ENCODE measurements around the gene MAGI1.
"Not testable (repeated sequence)": the region's sequence is repeated elsewhere in the genome, so short reads cannot be mapped to it uniquely, and the experiment has no call there.

MAGI1 gene

GRCh38 chr3:65733459-65733858, 305.3 kb downstream of the MAGI1 start:
- no peak for DNase-seq

GRCh38 chr3:65732051-65732935, 306.4 kb downstream of the MAGI1 start:
- peak; percentile 38 for DNase-seq

GRCh38 chr3:65730449-65730848, 308.3 kb downstream of the MAGI1 start:
- no peak for DNase-seq

DNA sequence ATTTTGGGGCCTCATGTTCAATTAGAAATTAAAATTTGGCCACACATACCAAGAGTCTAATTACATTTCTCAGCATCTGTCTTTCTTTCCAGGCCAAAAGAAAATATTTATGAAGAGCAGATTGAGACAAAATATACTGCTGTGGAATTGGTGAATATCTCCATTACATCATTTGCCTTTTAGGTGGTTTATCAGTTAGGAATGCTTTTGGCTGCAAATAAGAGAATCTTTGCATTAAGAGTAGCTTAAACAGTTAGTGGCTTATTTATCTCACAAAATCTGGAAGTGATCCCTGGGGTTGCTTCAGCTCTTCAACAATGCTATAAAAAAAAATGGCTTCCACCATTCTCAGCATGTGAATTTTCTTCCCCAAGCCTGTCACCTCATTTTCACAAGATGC, 308.7 kb downstream of the MAGI1 start:
- DNase-seq: no peak

DNA sequence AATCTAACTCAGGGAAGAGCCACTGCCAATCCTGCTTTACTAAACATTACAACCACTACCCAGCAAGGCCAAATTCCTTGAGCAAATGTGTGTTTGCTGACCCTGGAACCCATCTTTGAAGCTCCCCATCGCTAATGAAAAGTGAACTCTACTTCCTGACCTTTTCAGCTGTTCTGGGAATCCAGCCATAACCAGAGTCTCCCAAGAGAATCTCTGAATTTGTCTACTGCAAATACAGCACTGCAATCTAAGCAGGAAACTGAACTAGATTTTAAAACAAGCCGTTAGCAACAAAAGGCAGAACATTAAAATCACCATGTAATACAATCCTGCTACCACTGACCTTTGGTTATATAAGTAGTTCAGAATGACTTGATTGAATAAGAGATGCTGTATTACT, 309.2 kb downstream of the MAGI1 start:
- DNase-seq: no peak

- no peak for DNase-seq
Measured at GRCh38 chr3:65728138-65728537, 310.6 kb downstream of the MAGI1 start.

DNA sequence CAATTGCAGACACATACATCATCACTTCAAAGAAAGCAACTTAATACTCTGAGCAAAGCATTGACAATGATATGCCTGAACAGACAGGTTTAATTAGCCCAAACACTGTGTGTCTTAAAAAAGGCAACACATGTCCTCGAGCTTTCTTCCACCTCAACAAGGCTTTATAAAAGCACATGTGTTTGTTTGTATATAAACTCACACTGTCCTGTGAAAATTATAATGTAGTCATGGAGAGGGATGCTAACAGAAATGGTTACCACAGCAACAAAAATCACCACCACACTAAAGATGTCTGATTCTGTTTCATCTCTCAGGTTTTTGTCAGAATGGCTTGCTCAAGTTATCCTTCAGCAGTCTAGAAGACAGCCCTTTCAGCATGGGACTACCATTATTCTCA, 314.7 kb downstream of the MAGI1 start:
- DNase-seq: no peak

GRCh38 chr3:65723011-65723410, 315.7 kb downstream of the MAGI1 start:
- no peak for DNase-seq

GRCh38 chr3:65720989-65721737, 317.6 kb downstream of the MAGI1 start:
- no peak for DNase-seq

GRCh38 chr3:65719639-65720038, 319.1 kb downstream of the MAGI1 start:
- DNase-seq: not testable (repeated sequence)

DNA sequence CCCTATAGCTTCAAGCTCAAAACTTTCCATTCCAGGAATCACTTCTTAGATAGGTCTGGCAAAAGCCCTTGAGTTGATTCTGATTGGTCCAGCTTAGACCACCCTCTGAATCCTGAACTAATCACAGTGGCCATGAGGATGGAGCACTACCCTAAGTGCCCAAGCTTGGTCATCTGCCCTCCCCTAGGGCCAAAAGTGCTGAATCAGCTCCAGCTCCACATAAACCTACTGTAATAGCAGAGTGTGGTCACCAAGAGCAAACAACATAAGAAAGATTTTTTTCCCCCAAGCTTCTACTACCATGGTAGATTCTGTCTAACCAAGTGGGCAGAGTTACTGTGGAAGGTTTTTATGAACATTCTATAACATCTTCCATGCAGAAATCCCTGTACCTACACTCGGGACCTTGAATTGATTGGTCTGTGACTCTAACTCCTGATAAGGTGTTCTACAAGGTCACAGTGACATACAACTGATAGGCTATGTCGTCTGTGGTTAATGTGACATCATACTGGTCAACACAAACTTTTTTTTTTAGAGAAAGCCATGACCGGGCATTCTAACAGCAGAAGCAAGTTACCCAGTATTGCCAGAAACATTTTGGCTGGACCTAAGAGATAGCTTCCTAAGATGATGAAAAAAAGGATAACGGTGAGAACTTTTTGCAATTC, 320.9 kb downstream of the MAGI1 start:
- DNase-seq: no peak

DNA sequence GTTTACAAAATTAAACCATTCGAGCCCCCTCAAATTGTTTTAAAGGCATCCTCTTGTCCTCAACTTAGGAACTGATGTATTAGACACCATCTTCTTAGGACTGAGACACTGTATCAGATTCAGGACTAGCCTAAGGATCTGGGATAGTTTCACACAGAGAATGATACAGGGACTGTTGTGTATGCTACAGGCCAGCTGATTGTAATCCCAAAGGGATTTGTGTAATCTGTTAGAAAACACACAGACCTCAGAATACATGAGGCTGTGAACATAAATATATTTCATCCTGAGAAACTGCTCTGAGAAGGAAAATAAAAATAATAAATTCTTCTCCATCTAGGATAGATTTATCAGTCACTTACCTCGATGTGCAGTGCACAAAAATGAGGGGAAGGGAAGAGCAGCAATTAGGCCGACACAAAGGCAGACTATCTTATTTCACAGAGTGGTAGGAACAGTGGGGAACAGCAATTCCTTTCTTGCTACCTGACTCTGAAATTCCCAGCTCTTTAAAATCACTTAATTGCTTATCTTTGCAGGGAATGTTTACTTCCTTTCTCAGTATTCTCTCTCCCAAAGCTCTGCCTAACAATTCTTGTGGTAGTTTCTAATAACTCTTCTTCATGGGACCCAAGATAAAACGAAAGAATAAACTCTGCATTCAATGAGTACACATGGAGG, 322.5 kb downstream of the MAGI1 start:
- DNase-seq: no peak

- no peak for DNase-seq
Measured at GRCh38 chr3:65714134-65714533, 324.6 kb downstream of the MAGI1 start.

GRCh38 chr3:65713016-65713415, 325.7 kb downstream of the MAGI1 start:
- DNase-seq: no peak

DNA sequence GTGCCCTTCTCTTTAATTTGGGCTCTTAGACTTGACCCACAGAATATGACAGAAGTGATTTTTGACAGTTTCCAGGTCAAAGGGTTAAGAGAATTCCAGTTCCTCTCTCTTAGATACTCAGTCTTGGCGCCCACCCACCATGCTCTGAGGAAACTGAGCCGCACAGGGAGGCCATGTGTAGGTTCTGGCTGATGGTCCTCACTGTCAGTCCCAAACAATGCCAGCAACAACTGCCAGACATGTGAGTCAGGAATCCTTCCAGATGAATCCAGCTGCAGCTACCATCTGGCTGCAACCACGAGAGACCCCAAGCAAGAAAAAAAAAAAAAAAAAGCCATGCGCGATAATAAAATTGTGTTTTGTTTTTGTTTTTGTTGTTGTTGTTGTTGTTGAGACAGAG, 326.6 kb downstream of the MAGI1 start:
- DNase-seq: no peak

- DNase-seq: no peak
Measured at GRCh38 chr3:65706776-65707568, 331.7 kb downstream of the MAGI1 start.

DNA sequence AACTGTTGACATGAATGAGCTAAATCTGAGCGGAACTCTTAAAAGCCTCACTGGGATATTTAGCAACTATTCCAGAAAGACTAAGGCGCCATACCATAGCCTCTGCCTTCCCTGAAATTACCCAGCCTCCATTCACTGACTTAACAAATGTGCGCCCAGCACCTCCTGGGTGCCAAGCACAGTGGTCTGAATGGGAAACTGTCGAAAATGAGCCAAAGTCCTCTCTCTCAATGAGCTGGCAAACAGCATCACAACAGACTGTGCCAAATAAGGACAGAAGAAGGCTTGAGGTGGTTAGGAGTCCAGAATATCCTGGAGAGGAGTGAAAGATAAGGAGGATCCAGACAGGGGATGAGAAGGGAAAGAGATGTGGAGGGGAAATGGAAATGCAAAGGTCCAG, 332.4 kb downstream of the MAGI1 start:
- DNase-seq: no peak

DNA sequence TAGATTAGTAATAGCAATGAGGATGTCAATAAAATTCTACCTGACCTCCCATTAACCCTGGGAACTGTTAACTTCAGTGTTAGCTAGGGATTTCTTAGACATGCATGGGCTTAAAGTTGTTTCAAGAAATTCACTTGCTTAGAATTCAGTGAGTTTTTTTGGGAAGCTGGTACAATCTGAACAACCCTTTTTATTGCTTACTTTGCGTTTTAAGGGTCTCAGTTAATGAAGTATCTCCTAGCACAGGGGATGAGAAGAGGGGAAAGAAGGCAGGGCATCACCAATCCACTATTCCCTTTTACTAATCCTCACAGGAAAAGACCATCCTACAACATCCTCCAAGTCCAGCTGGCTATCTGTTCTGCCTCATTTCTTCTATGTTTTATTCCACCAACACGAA, 334.9 kb downstream of the MAGI1 start:
- no peak for DNase-seq

- DNase-seq: no peak
Measured at GRCh38 chr3:65703026-65703425, 335.7 kb downstream of the MAGI1 start.

DNA sequence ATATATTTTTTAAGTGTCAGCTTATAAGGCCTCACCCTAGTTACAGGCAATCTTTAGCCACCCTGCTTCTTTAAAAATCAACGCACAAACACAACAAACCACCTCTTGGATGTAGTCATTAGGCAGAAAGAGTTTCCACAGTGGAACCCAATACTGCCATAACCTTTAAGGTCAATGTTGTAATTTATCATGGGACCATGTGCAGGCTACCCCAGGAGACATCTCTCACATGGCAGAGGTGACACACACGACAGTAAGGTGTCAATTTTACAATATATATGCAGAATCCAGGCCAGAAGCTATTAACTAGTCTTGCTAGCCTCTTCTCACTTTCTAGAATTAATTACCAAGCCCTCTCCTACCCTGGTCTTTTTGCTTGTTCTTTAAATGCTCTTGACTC, 336.5 kb downstream of the MAGI1 start:
- no peak for DNase-seq

DNA sequence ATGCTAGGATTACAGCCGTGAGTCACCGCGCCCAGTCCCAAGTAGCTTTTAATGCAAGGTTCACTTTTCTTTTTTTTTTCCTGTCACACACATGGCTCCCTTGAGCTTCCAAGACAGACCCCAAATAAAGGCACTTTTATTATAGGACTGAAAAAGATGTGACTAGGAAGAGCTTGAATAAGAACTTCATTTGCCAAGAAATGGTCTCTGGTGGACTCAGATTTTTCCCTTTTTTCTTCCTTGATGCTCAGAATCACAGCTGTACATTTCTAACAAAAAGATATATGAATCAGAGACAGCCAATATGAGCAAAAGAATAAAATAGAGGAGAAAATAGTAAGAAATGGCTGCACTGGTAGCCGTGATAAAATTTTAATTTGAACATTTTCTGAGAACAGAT, 337.2 kb downstream of the MAGI1 start:
- no peak for DNase-seq

- DNase-seq: no peak
Measured at GRCh38 chr3:65689436-65689835, 349.3 kb downstream of the MAGI1 start.
